Stimulated activated CD4-positive, alpha-beta T cell treated with anti-CD3 and anti-CD28 coated beads, TNF-alpha, amount 100 ng/mL, for 1 hour (primary cell): ENCODE results near the gene DAD1.
"Not testable (repeated sequence)": the region's sequence is repeated elsewhere in the genome, so short reads cannot be mapped to it uniquely, and the experiment has no call there.

Experiments used
- DNase-seq, 3 donors: peaks; one replicate each; pipeline ENCODE4 v3.0.0-alpha.2; 2020; ENCODE audit warnings: low read depth in 3 of 3, low spot score in 1 of 3

The DAD1 gene

DNA sequence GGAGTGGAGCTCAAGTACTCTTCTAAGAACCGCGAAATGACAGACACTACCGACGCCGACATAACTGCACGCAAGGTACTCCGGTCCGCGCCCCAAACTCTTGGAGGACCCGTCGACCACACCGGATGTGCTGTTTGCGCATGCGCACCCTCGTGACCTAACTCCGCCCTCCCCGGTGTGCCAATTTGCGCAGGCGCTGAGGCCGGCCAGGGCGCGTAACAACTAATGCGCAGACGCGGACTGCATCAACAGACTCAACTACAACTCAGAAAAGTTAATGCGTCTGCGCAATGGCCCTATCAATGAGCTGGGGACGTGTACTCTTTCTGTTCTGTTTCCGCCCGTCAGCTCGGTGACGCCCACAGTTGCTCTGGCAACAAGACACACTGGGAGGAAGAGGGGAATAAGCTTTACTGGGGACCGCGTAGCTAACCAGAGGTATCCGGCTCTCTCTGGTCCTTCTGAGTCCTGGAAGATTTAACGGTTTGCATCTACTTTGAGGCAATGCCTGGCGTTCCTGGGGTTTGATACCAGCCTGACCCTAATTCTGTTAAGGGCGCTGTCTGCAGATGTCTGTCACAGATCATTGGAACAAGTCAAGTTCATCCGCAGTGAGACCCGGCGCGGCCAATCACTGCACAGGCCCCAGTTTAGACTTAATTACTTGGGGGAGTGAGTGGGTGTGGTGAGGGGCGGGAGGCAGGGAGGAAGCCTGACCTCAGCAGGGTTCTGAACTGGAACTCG lies at the start of gene DAD1:
Gene DAD1 (minus strand): TSS at position 129 of the 744 bp plus-strand sequence. CDS start 67 bp downstream, at position 62.
- peak; percentile 98 to 100 (median 99) for DNase-seq

DNA sequence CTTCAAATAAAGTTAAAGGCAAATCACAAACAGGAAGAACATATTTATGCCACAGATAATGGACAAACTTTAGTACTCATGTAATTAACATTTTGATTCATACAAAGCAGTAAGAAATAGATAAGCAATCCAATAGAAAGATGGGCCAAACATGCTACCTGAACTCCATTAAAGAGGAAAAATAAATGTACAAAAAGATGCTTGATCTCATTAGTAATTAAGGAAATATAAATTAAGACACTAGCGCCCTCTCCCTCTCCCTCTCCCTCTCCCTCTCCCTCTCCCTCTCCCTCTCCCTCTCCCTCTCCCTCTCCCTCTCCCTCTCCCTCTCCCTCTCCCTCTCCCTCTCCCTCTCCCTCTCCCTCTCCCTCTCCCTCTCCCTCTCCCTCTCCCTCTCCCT lies 47.0 kb upstream of the DAD1 start:
- not testable (repeated sequence) for DNase-seq

DNA sequence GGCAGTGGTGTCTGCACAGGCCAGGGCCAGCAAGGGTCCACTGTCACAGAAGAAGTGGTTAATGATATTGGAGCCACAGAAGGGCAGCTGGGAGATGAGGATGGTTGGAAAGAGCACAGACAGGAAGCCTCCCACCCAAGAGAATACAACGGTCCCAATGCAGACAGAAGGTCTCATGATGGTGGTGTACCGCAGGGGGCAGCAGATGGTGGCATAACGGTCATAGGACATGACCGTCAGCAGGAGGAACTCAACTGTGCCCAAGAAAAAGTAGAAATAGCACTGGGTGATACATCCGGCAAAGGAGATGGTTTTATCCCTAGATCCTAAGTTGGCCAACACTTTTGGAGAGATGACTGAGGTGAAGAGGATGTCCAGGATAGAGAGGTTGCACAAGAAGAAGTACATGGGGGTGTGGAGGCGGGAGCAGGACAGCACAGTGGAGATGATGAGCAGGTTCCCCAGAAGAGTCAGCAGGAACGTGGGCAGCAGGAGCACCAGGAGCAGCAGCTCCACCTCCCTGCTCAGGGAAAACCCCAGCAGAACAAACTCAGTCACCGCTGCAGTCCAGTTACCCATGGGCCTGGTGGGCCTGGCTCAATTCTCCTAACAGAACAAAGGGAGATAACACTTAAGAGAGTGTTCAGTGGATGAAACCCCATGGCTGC lies 45.3 kb upstream of the DAD1 start:
- DNase-seq: no peak

DNA sequence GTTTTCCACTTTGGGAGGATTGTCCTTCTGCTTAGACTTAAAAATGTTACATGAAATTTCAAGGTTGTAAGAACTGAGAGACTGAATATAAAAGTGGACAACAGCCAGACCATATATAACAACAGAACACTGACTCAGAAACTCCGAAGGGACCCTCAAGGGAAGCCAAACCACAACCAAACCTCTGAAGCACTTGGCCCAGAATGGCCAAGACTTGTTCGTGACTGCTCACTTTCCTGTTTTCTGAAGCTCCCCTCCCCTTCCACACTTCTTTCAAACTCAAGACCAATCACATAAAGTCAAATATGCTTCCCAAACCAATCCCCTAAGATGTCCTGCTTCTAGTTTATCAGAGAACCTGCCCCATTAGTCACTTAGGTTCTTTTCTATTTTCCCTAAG lies 41.5 kb upstream of the DAD1 start:
- no peak for DNase-seq

DNA sequence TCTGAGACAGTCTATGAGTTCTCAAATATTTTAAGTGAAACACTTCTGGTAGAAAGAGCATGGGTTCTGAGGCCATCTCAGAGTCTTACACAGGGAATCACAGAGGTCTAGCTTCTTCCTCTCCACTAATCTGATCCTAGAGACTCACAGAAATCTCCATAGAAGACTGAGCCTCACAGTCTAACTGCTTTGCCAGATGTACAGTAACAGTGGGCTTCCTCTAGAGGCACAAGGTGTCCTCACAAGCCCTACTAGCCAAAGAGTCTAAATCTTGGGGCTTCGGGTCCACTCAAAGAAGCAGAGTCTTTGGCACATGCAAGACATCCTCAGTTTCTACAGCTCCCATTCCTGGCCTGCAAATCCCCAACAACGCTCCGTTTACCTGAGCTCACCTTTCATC lies 41.0 kb upstream of the DAD1 start:
- DNase-seq: no peak

DNA sequence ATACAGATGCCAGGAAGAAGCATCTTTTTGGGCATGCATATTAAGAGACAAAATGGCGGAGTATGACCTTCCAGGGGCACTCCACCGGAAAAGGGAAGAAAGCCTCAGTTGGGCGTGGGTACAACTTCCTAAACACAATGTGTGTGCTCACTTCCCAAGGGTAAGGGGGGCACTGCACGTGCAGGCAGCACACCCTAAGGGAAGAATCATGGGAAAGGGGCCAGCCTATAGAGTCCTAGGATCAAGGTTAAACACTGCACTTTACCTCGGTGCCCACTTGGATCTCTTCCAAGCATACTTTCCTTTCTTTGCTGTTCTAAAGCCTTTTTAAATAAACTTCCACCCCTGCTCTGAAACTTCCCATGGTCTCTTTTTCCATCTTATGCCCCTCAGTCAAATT lies 40.3 kb upstream of the DAD1 start:
- DNase-seq: no peak

DNA sequence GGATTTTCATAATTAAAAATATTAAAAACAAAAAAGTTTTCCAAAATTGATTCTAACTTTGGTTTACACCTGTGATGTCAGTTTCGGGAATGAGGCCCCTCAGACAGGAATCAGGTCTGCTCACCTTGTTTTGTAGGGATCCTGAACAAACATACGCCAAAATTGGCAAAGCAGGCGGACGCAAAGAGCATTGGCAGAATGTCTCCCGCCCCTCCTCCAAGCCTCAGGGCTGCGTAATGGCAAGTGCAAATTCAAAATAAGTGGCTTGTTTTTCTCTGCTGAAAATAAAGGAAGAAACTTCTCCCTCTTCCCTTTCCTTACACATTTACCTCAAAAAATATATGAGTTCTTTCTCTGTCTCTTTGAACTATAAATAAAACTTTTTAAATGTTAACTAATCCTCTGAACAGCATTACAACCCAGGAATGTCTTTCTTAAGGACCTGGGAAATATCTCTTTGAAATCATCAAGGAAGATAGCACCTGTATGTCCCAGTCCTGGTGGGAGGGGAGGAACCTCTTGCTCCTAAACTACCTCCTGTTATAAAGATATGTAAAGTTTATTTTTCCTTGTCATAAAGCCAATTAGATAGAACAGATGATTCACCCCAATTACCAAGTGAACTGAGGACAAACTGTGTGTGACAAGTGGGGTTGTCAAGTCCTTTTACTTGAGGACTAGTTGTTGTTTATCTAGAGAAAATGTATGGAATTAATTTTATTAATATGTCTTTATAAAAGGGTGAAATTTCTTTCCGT lies 38.7 kb upstream of the DAD1 start:
- DNase-seq: no peak

DNA sequence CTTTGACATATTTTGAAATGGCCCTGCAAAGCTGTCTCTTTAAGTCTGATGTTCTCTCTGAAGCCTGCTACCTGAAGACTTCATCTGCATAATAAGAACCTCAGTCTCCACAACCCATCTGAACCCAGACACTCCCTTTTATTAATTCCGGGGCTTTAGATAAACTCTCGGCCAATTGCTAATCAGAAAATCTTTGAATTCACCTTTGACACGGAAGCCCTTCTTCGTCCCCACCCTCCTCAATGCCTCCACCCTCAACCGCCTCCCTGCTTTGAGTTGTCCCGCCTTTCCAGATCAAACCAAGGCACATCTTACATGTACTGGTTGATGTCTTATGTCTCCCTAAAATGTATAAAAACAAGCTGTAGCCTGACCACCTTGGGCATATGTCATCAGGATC lies 37.6 kb upstream of the DAD1 start:
- no peak for DNase-seq

DNA sequence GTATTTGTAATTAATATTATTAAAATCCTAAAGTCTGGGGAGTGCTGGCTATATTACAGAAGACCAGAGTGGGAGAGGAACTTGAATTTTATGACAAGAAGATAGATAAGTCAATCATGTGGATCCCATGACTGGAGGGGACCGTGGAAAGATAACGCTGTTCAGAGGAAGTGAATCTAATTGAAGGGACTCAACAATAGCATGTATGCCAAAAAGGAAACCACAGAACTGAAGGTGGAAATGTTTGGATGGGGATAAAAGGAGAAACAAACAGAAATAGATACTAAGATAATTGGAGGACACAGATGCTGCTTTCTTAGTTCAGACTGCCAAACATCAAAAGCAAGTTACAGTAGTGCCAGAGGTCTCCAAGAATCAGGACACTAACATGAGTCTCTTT lies 34.0 kb upstream of the DAD1 start:
- no peak for DNase-seq

DNA sequence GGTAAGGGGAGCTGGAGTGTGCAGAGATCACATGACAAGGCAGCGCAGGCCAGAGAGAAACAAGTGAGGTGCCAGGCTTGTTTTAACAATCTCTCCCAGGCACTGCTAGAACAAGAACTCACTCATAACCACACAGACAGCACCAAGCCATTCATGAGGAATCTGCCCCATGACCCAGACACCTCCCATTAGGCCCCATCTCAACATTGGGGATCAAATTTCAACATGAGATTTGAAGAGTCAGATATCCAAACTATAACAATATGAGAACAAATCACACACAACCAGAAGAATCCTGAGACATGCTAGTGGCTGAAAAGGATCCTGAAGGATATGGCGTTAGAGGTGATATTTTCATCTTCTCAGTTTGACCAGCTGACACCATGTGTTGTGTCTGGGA lies 33.2 kb upstream of the DAD1 start:
- no peak for DNase-seq

DNA sequence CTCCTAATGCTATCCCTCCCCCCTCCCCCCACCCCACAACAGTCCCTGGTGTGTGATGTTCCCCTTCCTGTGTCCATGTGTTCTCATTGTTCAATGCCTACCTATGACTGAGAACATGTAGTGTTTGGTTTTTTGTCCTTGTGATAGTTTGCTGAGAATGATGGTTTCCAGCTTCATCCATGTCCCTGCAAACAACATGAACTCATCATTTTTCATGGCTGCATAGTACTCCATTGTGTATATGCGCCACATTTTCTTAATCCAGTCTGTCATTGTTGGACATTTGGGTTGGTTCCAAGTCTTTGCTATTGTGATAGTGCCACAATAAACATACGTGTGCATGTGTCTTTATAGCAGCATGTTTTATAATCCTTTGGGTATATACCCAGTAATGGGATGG lies 26.7 kb upstream of the DAD1 start:
- DNase-seq: not testable (repeated sequence)

DNA sequence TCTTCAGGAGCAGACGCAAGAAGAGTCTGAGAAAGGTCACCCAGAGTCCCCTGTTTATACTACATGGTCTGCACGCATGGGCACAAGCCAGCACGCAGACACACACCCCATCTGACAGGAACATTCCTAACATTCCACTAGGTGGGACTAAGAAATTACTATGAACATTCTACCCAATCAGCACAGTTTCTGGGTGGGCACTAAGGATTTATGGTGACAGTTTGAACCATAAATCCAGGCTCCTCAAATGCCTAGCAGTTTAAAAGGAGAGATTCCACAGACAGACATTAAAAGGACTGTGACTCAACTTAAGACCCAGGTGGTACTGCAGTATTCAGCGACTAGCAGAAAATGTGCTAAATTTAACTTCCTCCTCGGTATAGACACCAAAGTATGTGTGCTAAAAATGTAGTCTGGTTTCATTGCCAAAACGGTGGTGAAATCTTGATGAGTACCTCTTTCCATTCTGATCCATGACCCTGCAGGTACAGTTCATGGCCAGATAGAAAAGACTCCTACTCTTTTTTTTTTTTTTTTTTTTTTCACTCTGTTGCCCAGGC lies 25.3 kb upstream of the DAD1 start:
- no peak for DNase-seq

DNA sequence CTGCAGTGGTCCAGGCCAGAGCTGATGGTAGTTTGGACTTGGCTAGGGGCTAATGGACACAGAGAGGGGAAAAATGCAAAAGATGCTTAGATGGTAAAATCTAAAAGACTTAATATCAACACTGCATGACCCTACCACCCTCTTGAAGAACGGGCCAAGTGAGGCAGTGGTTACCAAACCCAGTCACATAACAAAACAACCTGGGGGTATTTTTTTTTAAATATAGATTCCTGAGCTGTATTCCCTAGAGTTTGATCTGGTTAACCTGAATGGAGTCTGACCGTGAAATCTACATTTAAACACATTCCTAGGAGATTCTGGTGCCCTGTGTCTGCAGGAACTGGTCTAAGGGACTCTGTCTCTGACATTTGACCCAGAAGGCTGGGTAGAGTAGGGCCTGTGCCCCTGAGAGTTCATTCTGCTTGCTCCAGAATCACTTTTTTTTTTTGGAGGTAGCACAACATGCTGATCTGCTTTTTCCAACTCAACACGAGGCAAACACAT lies 24.8 kb upstream of the DAD1 start:
- DNase-seq: no peak

DNA sequence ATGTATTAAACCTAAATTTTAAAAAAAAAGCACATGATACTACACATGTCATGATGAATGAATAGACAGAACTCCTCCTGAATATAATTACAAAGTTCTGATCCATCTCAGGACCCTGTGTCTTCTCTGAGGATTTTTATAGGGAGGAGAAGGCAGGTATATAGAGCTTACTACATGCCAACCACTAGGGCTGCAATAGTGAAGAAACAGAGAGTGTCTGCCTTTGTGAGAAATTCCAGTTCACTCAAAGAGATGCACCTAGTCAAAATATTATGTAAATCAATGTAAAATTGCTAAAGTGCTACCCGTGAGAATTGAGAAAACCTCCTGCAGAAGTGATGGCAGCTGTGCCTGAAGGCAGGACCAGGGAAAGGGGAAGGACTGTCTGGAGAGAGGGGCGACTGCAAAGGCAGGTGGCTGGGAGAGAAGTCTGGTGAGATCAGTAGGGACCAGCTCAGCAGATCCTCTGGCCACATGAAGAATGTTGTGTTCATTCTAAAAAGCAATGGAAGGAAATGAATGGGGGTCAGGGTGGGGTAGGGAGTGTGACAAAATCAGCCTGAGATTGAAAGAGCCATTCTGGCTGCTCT lies 24.2 kb upstream of the DAD1 start:
- DNase-seq: no peak

DNA sequence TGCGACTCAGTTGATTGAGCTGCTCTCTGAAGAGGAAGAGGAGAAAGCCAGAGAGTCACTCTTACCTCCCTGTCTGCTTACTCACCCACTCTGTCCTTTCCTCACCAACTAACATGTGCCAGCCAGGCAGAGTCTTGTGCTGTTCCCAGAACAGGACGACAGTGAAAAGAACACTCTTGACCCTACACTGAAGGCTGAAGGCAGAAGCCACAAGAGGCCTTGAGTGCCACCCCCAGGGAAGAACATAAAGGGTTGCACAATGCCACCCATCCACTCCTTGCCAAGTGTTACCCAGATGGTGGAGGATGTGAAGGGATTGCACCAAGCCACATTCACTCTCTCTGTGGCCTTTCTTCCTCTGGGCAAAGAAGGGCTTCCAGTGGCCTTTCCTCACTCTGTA lies 21.9 kb upstream of the DAD1 start:
- DNase-seq: no peak

DNA sequence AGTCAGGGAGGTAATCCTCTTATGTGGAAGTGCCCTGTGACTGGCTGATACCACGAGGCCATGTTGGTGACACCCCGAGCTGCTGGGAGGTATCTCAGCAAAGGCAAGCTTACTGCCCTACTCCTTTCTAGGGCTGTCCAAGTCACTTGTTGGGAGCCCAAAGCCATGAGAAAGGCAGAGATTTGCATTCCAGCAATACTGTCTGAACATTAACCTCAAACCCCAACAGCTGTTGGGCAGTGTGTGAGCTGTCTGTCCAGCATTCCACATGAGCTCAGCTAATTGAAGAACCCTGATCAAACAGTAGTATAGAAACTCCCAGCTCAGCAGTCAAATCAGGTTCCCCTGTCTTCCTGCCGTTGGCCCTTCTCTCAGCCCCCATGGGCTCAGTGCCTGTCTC lies 18.3 kb upstream of the DAD1 start:
- DNase-seq: no peak

DNA sequence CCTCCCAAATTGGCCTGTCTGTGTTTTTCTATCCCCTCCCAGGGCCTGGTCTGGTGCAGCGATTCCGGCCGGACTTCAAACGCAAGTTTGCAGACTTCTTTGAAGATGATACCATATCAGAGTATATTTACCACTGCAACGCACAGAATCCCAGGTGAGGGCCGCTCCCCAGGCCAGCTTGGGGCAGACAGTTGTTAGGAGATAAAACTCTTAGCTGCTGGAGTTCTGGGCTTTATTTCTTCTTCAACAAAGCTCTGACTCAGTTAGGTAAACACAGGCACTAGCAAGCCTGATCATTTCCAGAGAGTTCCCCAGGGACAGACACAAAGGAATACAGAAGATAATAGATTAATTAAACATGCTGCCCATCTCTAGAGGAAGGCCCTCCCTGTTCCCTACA lies 17.4 kb upstream of the DAD1 start:
- no peak for DNase-seq

DNA sequence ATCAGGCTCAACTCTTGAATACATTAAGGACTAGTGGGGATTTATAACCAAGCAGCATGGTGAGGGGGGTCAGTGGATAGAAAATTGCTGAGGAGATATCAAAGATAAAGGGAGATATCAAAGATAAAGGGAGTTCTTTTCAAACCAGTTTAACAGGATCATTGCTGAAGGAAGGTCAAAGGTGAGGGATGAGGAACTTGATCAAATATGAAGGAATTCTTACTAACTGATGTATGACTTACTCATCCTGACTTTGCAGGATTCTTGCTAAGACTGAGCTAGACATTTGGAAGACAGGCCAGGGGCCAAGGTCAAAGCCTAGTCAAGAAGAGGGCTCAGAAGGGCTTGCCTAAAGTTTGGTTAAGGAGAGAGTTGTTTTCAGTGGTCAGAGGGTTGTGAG lies 13.8 kb upstream of the DAD1 start:
- DNase-seq: no peak

DNA sequence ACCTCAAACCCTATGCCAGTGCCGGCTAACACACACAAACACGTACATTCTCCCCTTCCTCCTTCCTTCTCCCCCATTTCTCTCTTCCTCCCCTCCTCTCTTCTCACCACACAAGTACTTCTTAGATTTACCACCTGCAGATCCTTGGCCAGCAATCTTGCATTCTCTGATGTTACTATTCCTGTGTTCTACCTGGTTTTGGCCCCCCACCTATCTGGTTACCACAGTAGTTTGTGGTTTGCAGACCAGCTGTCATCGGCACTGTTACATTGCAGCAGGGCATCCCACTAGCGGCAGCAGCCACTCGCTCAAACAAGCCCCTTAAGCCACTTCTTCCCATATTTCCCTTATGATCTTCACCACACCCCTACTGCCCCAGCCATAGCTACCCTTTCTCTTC lies 13.0 kb upstream of the DAD1 start:
- no peak for DNase-seq

DNA sequence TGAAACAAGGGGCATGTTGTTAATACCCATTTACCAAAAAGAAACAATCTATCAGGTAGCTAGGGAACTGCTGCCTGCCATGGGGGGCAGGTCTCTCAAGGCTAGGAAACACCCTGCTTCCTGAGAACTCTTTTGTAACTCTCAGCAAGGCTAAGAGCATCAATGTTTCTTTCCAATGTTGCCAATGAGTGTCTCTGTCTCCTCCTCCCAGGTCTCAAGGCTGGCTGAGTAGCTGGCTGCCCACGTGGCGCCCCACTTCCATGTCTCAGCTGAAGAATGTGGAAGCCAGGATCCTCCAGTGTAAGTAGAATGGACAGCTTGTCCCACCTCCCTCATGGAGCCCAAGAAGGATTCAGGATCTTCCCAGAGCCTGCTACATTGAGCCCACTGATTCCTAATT lies 12.4 kb upstream of the DAD1 start:
- no peak for DNase-seq

DNA sequence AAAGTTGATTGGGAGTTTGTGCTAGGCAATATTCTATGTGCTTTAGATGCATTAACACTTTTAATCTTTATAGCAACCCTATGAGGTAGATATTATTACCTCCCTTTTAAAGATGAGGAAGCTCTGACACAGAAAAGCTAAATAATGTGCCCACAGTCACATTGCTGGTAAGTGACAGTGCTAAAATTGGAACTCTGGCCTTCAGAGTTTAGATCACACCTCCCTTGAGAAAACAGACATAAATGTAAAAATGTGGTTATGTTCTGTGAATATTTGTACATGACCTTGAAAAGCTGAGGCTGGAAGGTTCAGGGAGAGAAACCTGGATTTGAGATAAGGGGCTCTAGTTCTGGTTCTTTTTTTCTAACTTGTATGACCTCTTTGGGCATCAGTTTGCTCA lies 11.0 kb upstream of the DAD1 start:
- no peak for DNase-seq
